ENCODE data around the gene TTC9B.

TTC9B gene

DNA sequence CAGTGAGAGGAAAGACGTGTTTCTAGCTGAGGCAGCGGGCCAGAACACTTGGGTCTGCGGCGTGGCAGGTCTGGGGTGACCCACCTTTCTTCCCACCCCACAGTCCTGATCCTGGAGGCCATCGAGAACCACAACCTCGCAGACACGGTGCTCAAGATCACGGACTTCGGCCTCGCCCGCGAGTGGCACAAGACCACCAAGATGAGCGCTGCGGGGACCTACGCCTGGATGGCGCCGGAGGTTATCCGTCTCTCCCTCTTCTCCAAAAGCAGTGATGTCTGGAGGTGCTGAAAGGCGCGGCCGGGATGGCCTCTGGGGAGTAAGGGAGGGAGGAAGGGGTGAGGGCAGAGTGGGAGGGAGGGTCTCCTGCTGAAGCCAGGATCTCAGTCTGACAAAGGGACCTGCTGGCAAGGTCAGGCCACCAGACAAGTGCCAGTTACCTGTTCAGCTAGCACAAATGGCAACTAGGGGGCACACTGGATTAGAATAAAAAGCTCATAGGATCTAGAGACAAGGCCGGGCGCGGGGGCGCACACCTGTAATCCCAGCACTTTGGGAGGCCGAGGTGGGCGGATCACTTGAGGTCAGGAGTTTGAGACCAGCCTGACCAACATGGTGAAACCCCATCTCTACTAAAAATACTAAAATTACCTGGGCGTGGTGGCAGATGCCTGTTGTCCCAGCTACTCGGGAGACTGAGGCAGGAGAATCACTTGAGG lies 19.8 kb downstream of the TTC9B start:
- no peaks in the 10 kb centered on the region for H3K27me3 ChIP-seq (ENCODE audit: control insufficient read depth in 2 of 2, insufficient read depth in 2 of 2, low read length in 2 of 2)
- H3K4me1 ChIP-seq (ENCODE audit: control insufficient read depth in 2 of 2, insufficient read depth in 2 of 2, low read length in 2 of 2), result no peaks in the 10 kb centered on the region
- peaks cover 0 to 4% of the 10 kb centered on the region in 2 donors for H3K36me3 ChIP-seq (ENCODE audit: control insufficient read depth in 2 of 2, insufficient read depth in 2 of 2, low read length in 2 of 2)
- no peak overlapping the region for H3K9ac ChIP-seq (ENCODE audit: low read depth in 1 of 2, low read length in 2 of 2)
- no peaks in the 10 kb centered on the region for H3K9me3 ChIP-seq (ENCODE audit: control insufficient read depth in 2 of 2, low read length in 2 of 2)
- no peak overlapping the region for H3K27ac ChIP-seq (ENCODE audit: low read depth in 2 of 2, low read length in 2 of 2)
- H3K4me3 ChIP-seq (ENCODE audit: low read length in 2 of 2), result no peak overlapping the region

DNA sequence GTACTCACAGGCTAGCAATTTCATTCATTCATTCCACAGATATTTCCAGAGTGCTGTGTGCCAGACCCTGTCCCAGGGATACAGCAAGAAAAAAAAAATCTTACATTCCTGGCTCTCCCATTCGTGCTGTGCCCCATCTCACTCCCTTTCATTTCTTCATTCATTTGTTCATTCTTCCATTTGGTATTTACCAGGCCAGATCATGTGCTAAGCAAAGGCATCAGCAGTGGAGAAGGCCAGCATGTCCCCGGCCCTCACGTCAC lies 24.7 kb downstream of the TTC9B start:
- no peak overlapping the region for H3K27ac ChIP-seq (ENCODE audit: low read depth in 2 of 2, low read length in 2 of 2)
- no peak overlapping the region for H3K9ac ChIP-seq (ENCODE audit: low read depth in 1 of 2, low read length in 2 of 2)
- peaks cover 3 to 6% of the 10 kb centered on the region in 2 donors for H3K4me1 ChIP-seq (ENCODE audit: control insufficient read depth in 2 of 2, insufficient read depth in 2 of 2, low read length in 2 of 2)
- H3K27me3 ChIP-seq (ENCODE audit: control insufficient read depth in 2 of 2, insufficient read depth in 2 of 2, low read length in 2 of 2), result no peaks in the 10 kb centered on the region
- H3K4me3 ChIP-seq (ENCODE audit: low read length in 2 of 2), result no peak overlapping the region
- H3K9me3 ChIP-seq (ENCODE audit: control insufficient read depth in 2 of 2, low read length in 2 of 2), result no peaks in the 10 kb centered on the region
- H3K36me3 ChIP-seq (ENCODE audit: control insufficient read depth in 2 of 2, insufficient read depth in 2 of 2, low read length in 2 of 2), result no peaks in the 10 kb centered on the region

DNA sequence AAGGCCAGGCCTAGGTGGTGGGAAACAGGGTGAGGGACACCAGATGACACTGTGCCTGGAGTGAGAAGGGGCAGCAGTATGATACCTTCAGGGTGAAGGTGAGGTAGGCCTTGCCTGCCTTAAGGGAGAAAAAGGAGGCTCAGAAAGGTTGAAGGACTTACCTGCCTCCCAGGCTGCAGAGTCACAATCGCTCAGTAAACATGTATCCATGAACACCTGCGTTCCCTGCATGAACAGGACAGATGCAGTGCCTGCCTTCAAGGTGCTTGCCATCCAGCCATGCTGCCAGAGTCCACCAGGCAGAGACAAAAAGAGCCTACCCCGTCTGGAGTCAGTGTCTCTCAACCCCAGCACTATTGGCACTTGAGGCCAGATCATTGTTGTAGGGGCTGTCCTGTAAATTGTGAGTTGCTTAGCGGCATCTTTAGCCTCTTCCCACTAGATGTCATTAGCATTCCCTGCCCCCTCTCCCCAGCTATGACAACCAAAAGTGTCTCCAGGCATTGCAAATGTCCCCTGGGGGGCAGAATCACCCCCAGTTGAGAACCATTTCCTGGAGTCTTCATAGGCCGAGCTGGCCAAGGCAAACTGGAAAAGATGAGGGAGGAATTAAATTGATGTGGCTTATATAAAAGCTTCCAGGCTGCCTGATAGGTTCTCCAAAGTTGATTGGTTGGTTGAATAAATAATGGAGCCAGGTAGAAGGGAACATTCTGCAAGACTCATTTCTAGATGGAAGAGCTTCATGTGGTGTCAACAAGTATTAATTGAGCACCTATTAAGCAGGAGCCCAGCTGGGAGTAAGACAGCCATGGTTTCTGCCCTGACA lies 25.2 kb downstream of the TTC9B start:
- H3K4me3 ChIP-seq (ENCODE audit: low read length in 2 of 2), result no peak overlapping the region
- no peak overlapping the region for H3K27ac ChIP-seq (ENCODE audit: low read depth in 2 of 2, low read length in 2 of 2)
- H3K9ac ChIP-seq (ENCODE audit: low read depth in 1 of 2, low read length in 2 of 2), result no peak overlapping the region

DNA sequence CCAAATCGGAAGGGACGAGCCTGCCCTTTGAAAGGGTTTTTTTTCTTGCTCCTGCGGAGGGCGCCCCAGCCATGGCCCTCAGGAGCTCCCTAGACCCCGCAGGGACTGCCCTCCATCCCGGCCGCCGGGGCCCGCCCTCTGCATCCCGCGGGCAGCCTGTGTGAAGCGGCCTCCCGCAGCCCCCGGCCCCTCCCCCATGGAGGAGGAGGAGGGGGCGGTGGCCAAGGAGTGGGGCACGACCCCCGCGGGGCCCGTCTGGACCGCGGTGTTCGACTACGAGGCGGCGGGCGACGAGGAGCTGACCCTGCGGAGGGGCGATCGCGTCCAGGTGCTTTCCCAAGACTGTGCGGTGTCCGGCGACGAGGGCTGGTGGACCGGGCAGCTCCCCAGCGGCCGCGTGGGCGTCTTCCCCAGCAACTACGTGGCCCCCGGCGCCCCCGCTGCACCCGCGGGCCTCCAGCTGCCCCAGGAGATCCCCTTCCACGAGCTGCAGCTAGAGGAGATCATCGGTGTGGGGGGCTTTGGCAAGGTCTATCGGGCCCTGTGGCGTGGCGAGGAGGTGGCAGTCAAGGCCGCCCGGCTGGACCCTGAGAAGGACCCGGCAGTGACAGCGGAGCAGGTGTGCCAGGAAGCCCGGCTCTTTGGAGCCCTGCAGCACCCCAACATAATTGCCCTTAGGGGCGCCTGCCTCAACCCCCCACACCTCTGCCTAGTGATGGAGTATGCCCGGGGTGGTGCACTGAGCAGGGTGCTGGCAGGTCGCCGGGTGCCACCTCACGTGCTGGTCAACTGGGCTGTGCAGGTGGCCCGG lies 26.1 kb downstream of the TTC9B start:
- Histone ChIP-seq H3K4me1 (ENCODE audit: control insufficient read depth in 2 of 2, insufficient read depth in 2 of 2, low read length in 2 of 2) (peaks cover 3 to 6% of the 10 kb centered on the region in 2 donors), H3K27ac (ENCODE audit: low read depth in 2 of 2, low read length in 2 of 2) (no peak overlapping the region), H3K9ac (ENCODE audit: low read depth in 1 of 2, low read length in 2 of 2) (peak overlapping the region in 1 of 2 donors; percentile 56), H3K27me3 (ENCODE audit: control insufficient read depth in 2 of 2, insufficient read depth in 2 of 2, low read length in 2 of 2) (no peaks in the 10 kb centered on the region), H3K36me3 (ENCODE audit: control insufficient read depth in 2 of 2, insufficient read depth in 2 of 2, low read length in 2 of 2) (no peaks in the 10 kb centered on the region), H3K9me3 (ENCODE audit: control insufficient read depth in 2 of 2, low read length in 2 of 2) (no peaks in the 10 kb centered on the region), H3K4me3 (ENCODE audit: low read length in 2 of 2) (peak overlapping the region; percentile 55 to 67)

More for the DNA sequence above, 25.2 kb downstream of the TTC9B start:
- Histone ChIP-seq H3K27me3 (ENCODE audit: control insufficient read depth in 2 of 2, insufficient read depth in 2 of 2, low read length in 2 of 2) (no peaks in the 10 kb centered on the region), H3K36me3 (ENCODE audit: control insufficient read depth in 2 of 2, insufficient read depth in 2 of 2, low read length in 2 of 2) (no peaks in the 10 kb centered on the region), H3K4me1 (ENCODE audit: control insufficient read depth in 2 of 2, insufficient read depth in 2 of 2, low read length in 2 of 2) (peaks cover 3 to 6% of the 10 kb centered on the region in 2 donors), H3K9me3 (ENCODE audit: control insufficient read depth in 2 of 2, low read length in 2 of 2) (no peaks in the 10 kb centered on the region)

DNA sequence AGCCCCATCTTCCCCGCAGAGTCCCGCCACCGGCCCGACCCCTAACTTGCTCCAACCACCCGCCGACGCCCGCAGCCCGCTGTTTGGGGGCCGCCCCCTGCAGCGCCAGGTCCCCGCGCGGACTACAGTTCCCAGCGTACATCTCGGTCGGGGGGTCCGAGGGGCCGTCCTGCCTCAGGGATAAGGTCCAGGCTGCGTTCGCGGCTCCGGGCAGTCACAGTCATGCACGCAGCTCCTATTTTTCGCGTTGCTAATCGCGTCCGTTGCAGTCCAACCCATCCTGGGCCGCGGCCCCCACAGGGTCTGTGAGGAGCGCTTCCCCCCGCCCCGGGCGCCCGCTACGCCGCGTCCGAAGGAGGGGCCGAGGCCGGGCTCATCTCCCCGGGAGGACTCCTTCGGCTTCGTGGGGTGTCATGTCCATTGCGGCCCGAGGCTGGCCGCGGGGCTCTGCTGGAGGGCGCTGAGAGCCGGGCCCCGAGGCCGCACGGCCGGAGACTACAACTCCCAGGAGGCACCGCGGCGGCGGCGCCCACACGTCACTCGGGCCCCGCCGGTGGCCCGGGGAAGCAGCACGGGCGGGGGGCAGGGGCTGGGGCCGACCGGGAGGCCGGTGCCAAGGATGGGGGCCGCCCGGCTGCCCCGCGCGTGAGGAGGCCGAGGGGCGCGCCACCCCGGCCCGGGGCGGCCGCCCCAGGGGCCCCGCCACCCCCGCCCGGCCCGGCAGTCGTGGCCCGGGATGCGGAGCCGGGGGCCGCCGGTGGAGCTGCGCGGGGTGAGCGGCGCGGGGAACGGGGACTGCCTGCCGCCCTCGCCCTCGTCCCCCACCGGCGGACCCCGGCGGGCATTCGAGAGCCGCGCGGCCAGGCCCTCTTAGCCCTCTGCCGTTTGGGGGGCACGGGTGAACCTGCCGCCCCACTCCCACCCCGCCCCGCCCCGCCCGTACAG lies 27.0 kb downstream of the TTC9B start, which contains the start of gene MAP3K10:
Gene MAP3K10, plus strand, starts transcription at position 536 of the 945 bp plus-strand sequence. CDS start 606 bp downstream, outside the sequence.
- no peaks in the 10 kb centered on the region for H3K36me3 ChIP-seq (ENCODE audit: control insufficient read depth in 2 of 2, insufficient read depth in 2 of 2, low read length in 2 of 2)
- no peaks in the 10 kb centered on the region for H3K9me3 ChIP-seq (ENCODE audit: control insufficient read depth in 2 of 2, low read length in 2 of 2)
- peak within 1 kb of the TSS; percentile 67 to 84 for H3K4me3 ChIP-seq (ENCODE audit: low read length in 2 of 2)
- H3K27me3 ChIP-seq (ENCODE audit: control insufficient read depth in 2 of 2, insufficient read depth in 2 of 2, low read length in 2 of 2), result no peaks in the 10 kb centered on the region
- H3K4me1 ChIP-seq (ENCODE audit: control insufficient read depth in 2 of 2, insufficient read depth in 2 of 2, low read length in 2 of 2), result peaks cover 3 to 6% of the 10 kb centered on the region in 2 donors
- peak within 1 kb of the TSS; percentile 78 to 89 for H3K27ac ChIP-seq (ENCODE audit: low read depth in 2 of 2, low read length in 2 of 2)
- H3K9ac ChIP-seq (ENCODE audit: low read depth in 1 of 2, low read length in 2 of 2), result peak within 1 kb of the TSS; percentile 70 to 79

DNA sequence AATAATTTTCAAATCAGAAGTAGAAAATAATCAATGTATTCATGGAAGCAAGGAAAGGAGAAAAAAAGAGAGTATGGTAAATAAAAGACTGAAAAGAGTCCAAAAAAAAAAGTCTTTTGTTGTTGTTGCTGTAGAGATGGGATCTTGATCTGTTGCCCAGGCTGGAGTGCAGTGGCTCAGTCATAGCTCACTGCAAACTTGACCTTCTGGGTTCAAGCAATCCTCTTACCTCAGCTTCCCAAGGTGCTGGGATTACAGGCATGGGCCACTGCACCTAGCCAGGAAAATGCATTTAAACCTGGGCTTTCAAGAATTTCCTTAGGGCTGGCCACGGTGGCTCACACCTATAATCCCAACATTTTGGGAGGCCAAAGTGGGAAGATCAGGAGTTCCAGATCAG lies 33.9 kb downstream of the TTC9B start:
- H3K9me3 ChIP-seq (ENCODE audit: control insufficient read depth in 2 of 2, low read length in 2 of 2), result no peaks in the 10 kb centered on the region
- no peak overlapping the region for H3K4me3 ChIP-seq (ENCODE audit: low read length in 2 of 2)
- H3K27ac ChIP-seq (ENCODE audit: low read depth in 2 of 2, low read length in 2 of 2), result no peak overlapping the region
- H3K36me3 ChIP-seq (ENCODE audit: control insufficient read depth in 2 of 2, insufficient read depth in 2 of 2, low read length in 2 of 2), result no peaks in the 10 kb centered on the region
- H3K27me3 ChIP-seq (ENCODE audit: control insufficient read depth in 2 of 2, insufficient read depth in 2 of 2, low read length in 2 of 2), result no peaks in the 10 kb centered on the region
- H3K4me1 ChIP-seq (ENCODE audit: control insufficient read depth in 2 of 2, insufficient read depth in 2 of 2, low read length in 2 of 2), result no peaks in the 10 kb centered on the region
- no peak overlapping the region for H3K9ac ChIP-seq (ENCODE audit: low read depth in 1 of 2, low read length in 2 of 2)

DNA sequence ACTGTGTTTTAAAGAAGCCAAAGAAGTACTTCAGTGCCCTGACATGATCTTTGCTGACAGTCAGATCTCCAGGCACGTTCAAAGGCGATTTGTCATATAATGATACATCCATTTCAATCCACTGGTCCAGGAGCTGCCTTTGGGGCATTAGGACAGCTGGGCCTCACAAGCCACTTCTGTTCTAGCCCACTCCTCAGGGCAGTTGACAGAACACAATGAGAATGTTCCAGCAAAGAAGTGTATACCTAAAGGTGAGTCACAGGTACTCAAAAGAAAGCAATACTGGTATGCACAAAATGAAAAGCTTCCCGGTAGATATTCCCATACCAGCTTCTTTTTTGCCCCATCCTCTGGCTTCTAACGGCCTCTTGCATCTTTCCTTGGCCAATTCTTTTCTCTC lies 39.4 kb downstream of the TTC9B start:
- Histone ChIP-seq H3K27ac (ENCODE audit: low read depth in 2 of 2, low read length in 2 of 2) (no peak overlapping the region), H3K9ac (ENCODE audit: low read depth in 1 of 2, low read length in 2 of 2) (no peak overlapping the region), H3K4me1 (ENCODE audit: control insufficient read depth in 2 of 2, insufficient read depth in 2 of 2, low read length in 2 of 2) (no peaks in the 10 kb centered on the region), H3K36me3 (ENCODE audit: control insufficient read depth in 2 of 2, insufficient read depth in 2 of 2, low read length in 2 of 2) (no peaks in the 10 kb centered on the region), H3K9me3 (ENCODE audit: control insufficient read depth in 2 of 2, low read length in 2 of 2) (no peaks in the 10 kb centered on the region), H3K27me3 (ENCODE audit: control insufficient read depth in 2 of 2, insufficient read depth in 2 of 2, low read length in 2 of 2) (no peaks in the 10 kb centered on the region), H3K4me3 (ENCODE audit: low read length in 2 of 2) (no peak overlapping the region)

DNA sequence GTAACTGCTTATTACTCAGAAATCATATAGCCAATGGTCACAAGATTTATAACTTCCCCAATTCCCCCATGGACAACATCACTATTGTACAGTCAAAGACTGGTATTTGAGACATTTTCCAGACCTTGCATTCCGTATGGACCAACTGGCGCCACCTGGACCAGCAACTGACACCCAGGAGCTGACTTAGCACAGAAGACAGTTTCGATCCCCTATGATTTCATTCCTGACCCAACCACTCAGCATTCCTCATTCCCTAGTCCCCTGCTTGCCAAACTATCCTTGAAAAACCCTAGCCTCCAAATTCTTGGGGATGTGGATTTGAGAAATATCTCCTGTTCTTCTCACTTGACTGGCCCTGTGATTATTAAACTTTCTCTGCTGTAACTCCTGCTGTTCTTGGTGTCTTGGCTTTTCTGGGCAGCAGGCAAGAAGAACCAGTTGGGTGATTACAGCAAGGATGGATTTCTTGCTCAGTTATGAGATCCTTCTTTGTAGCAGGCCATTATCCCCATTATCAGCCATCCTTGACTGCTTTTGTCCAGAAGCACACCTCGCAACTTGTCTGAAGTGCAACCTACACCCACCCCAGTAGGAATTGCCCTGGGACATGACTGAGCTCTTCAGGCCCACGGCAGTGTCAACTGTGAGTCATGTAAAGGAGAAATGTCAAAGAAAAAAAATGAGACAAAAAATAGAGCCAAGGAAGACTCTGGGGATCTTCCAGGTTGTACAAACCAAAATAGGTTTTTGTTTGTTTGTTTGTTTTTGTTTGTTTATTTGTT lies 40.7 kb downstream of the TTC9B start:
- Histone ChIP-seq H3K9ac (ENCODE audit: low read depth in 1 of 2, low read length in 2 of 2) (no peak overlapping the region), H3K9me3 (ENCODE audit: control insufficient read depth in 2 of 2, low read length in 2 of 2) (no peaks in the 10 kb centered on the region), H3K4me1 (ENCODE audit: control insufficient read depth in 2 of 2, insufficient read depth in 2 of 2, low read length in 2 of 2) (no peaks in the 10 kb centered on the region), H3K36me3 (ENCODE audit: control insufficient read depth in 2 of 2, insufficient read depth in 2 of 2, low read length in 2 of 2) (no peaks in the 10 kb centered on the region), H3K27me3 (ENCODE audit: control insufficient read depth in 2 of 2, insufficient read depth in 2 of 2, low read length in 2 of 2) (no peaks in the 10 kb centered on the region), H3K27ac (ENCODE audit: low read depth in 2 of 2, low read length in 2 of 2) (no peak overlapping the region), H3K4me3 (ENCODE audit: low read length in 2 of 2) (no peak overlapping the region)

DNA sequence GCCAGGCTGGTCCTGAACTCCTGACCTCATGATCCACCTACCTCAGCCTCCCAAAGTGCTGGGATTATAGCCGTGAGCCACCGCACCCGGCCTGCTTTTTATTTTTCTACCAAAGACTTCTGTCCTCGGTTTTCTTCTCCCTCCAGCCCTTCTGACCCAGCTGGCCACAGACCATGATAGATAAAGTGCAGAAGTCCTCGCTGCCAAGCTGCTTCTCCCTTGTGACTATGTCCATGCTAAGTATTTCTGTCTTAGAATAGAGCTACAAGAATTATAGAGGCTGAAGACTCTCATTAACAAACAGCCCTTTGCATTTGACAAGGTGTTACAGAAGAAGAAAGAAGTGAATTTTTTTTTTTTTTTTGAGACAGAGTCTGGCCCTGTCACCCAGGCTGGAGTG lies 42.4 kb downstream of the TTC9B start:
- no peaks in the 10 kb centered on the region for H3K36me3 ChIP-seq (ENCODE audit: control insufficient read depth in 2 of 2, insufficient read depth in 2 of 2, low read length in 2 of 2)
- H3K27me3 ChIP-seq (ENCODE audit: control insufficient read depth in 2 of 2, insufficient read depth in 2 of 2, low read length in 2 of 2), result no peaks in the 10 kb centered on the region
- no peak overlapping the region for H3K9ac ChIP-seq (ENCODE audit: low read depth in 1 of 2, low read length in 2 of 2)

More for the DNA sequence above, 42.4 kb downstream of the TTC9B start:
- Histone ChIP-seq H3K9me3 (ENCODE audit: control insufficient read depth in 2 of 2, low read length in 2 of 2) (no peaks in the 10 kb centered on the region), H3K27ac (ENCODE audit: low read depth in 2 of 2, low read length in 2 of 2) (no peak overlapping the region), H3K4me3 (ENCODE audit: low read length in 2 of 2) (no peak overlapping the region), H3K4me1 (ENCODE audit: control insufficient read depth in 2 of 2, insufficient read depth in 2 of 2, low read length in 2 of 2) (no peaks in the 10 kb centered on the region)

All from mucosa of rectum (tissue), 2 donors.